HG03175 (cell line): Measurements from ENCODE around the gene FGF14.

Source experiments
- ATAC-seq: cut with Tn5 transposase; IDR thresholded peaks from one replicate; pipeline ENCODE4 v1.9.1; 2021; ENCODE audit warnings: mild to moderate bottlenecking, moderate library complexity; ENCODE audit not compliant: unreplicated experiment

Gene FGF14

GRCh38 chr13:101942535-101943157 is 459.2 kb downstream of the FGF14 start:
- ATAC-seq = no peak

- ATAC-seq = peak; percentile 62
These were observed 459.8 kb downstream of the FGF14 start for GRCh38 chr13:101942038-101942437.

GRCh38 chr13:101941095-101941783 is 460.6 kb downstream of the FGF14 start:
- no peak for ATAC-seq

GRCh38 chr13:101939370-101939769 is 462.5 kb downstream of the FGF14 start:
- no peak for ATAC-seq

DNA sequence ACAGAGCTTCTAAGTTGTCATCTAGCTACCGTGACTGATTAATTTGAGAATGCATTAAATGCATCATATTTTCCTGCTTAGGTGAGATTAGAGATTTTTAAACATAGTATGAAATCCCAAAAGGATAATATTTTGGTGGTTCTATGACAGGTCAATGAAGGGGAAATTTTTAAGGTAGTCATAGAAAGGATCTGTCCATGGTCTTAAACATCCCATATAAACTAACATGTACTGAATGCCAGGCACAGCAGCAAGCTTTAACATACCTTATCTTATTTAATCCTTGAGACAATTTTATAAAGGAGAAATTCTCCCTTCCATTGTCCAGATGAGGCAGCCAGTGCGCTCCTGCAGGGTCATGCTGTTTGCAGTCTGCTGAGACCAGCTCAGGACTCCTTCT is 466.0 kb downstream of the FGF14 start:
- no peak for ATAC-seq

GRCh38 chr13:101931186-101931585 is 470.7 kb downstream of the FGF14 start:
- ATAC-seq = no peak

DNA sequence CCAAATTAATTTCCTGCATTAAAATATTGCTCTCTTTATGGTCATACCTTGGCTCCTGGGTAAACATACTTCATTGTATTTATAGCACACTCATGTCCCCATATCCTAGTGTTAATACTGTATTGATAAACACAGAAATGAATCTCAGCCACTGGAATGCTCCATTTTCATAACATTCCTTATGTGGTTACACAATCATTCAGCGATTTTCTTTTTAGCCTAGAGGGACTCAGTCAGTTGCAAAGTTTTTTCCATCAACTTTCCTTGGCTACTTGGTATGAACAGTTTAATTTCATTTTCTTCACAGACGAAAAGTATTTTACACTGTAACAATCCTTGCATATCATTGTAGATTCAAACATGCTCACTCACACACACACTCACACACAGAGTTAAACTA is 471.5 kb downstream of the FGF14 start:
- ATAC-seq = no peak

- no peak for ATAC-seq
These were observed 476.1 kb downstream of the FGF14 start for GRCh38 chr13:101925731-101926130.

DNA sequence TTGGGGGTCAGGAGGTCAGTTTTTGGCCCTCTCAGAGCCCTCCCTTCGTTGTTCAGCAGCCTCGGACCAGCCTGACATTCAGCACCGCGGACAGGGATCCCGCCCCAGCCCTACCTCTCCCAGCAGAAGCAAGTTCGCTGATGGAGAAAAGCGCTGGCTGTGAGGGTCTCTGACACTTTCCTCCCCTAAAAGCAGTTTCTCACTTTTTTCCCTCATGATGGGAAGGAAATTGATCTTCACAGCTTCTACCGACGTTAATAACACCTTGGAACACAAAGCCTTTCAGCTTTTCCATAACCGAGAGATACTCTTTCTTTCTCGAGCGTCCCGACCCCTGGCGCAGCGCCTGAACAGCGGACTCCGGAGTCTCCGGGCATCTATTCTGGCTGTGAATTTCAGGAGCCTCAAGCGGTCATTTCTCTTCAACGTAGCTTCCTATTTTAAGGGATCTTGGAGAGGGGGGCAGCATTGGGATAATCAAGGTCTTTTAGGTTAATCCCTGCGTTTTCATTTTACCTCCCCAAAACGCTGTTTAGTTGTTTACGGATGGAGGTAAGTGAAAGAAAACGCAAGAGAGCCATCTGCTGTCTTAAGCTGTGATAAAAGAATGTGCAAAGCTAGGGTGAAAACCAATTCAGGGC is 482.2 kb downstream of the FGF14 start:
- no peak for ATAC-seq

GRCh38 chr13:101917833-101918661 is 483.8 kb downstream of the FGF14 start:
- ATAC-seq = no peak

- ATAC-seq = no peak
These were observed 484.4 kb downstream of the FGF14 start for GRCh38 chr13:101917475-101917810.

- ATAC-seq = no peak
These were observed 484.9 kb downstream of the FGF14 start for GRCh38 chr13:101916775-101917474.

DNA sequence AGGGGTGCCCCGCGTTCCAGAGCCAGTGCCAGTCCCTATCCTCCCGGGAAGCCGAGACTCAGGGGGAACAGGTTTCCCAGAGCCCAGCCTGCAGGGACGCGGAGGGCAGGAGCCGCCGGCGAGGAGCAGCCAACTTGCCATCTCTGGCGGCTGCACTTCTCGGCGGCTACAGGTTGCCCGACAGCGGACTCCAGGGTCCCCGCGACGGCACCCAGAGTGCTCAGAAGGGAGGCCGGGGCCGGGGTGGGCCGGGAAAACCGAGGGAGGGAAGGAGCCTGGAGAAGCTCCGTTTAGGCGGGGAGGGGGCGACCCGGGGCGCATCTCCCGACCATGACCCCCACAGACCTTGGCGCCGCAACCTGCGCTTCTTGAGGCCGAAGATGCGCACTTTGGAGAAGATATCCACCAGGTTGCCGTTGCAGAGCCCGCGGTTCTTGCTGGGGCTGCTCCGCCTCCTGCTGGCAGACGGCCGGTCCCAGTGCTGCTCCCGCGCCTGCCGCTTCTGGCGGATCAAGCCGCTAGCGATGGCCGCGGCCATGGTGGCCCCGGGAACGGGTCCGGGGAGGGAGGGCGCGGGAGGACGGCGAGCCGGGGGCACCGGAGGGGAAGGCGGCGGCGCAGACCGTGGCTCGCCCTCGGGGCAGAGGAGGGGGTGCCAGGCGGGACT is 485.6 kb downstream of the FGF14 start:
- no peak for ATAC-seq

GRCh38 chr13:101915755-101916107 is 486.1 kb downstream of the FGF14 start:
- ATAC-seq = no peak

DNA sequence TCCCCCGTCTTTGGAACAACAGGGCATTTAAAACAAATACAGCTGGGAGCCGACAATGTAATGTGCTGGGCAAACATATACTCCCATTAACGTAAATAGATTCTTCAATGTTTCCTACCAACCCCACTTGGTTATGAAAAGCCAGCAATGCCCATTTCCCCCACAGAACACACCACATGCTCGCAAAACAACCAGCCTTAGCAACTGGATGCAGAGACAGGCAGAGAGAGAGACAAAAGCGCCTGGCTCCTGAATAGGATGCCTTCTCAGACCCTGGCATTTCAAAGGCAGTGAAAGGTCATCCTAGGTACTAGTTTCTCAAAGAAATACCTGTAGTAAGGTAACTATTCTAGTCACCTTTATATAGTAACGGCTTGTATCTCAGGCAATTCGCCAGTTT is 486.5 kb downstream of the FGF14 start:
- no peak for ATAC-seq

DNA sequence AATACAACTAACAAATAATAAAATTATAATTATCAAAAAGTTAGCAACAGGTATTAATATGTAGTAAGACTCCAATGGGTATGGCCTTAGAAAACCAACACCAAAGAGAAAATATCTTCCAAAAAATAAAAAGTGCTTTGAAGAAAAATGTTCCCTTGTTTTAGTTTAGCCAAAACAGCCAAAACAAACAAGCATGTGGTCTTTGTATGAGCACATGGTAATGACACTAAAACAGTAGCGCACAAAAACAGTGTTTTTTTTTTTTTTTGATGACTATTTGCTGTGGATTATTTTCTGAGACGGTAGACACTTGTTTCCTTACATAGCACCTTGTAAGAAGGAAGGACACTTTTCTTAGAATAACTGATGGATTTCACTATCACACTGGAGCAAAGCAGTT is 490.1 kb downstream of the FGF14 start:
- no peak for ATAC-seq

GRCh38 chr13:101903890-101904289 is 498.0 kb downstream of the FGF14 start:
- no peak for ATAC-seq

GRCh38 chr13:101898676-101899075 is 503.2 kb downstream of the FGF14 start:
- no peak for ATAC-seq

DNA sequence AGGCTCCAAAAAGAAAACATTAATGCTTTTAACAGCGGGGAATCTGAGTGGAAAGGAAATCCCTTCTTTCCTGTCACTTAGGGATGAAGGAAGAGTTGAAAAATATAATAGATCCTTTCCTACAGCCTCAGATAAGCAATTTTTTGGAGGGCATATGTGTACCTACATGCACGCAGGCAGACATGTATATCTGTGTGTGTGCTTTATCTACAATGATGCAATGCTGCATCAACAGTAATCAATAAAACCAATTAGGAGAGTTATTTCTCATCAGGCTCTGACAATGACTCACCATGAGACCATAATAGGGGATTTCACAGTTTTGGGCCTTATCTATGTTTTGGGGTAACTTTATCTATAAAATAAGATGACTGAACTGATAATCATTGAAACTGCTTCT is 505.3 kb downstream of the FGF14 start:
- ATAC-seq = no peak

DNA sequence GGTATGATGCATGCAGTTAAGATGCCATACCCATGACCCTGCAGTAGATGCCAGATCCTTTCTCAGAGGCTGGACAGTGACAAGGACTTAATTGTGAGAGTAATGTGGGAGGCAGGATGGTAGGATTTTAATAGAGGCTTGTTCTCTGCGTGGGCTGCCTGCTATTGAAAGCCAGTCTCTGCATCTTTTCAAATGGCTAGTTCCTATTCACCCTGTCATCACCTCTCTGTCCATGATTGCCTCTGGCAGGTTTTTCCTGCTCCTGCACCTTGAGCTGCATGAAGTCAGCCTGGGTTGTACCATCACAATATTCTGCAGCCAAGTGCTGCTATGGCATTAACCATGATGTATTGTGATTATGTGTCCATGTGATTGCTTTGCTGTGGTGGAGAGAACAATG is 508.8 kb downstream of the FGF14 start:
- ATAC-seq = no peak

GRCh38 chr13:101892296-101892695 is 509.6 kb downstream of the FGF14 start:
- ATAC-seq = no peak
